ENCODE results near the gene CCL16.
A peak's percentile ranks its signal among the peaks of the same experiment; 100 is the strongest.

CCL16 gene

GRCh38 chr17:35934760-35935159 lies 46.5 kb downstream of the CCL16 start:
- no peak for DNase-seq

GRCh38 chr17:35932586-35932985 lies 48.7 kb downstream of the CCL16 start:
- DNase-seq: no peak

- no peak for DNase-seq
Measured at GRCh38 chr17:35931794-35932425, 49.4 kb downstream of the CCL16 start.

- peak; percentile 83 for DNase-seq
Measured at GRCh38 chr17:35930211-35931065, 50.9 kb downstream of the CCL16 start, which contains the start of gene RDM1. Gene RDM1, minus strand, starts transcription at chr17:35930773. Its CDS starts 46 bp downstream, at chr17:35930727.

- DNase-seq: no peak
Measured at GRCh38 chr17:35927714-35928113, 53.6 kb downstream of the CCL16 start.

All from CD4-positive, alpha-beta T cell treated with Interleukin-21 for 1 hour (primary cell).